ENCODE data around the gene CCNY.

DNA sequence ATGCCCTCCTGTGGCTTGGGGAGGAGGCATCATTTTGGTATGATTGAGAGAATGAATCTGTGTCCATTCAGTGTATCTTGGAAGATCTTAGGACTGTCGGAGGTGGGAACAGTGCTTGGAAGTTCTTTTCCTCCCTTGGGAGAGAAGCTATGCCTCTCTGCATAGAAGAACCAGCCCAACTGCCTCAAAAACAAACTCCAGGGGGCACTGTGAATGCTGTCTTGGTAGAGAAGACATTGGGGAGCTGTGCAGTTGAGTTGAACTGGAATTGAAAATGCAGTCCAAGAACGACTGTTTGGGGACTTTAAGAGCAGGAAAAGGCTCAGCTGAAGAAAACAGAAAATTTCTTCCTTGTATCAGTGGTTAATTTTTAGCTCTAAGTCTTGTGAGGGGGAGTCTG lies 263.9 kb downstream of the CCNY start:
- TF ChIP-seq, protein P1, sequence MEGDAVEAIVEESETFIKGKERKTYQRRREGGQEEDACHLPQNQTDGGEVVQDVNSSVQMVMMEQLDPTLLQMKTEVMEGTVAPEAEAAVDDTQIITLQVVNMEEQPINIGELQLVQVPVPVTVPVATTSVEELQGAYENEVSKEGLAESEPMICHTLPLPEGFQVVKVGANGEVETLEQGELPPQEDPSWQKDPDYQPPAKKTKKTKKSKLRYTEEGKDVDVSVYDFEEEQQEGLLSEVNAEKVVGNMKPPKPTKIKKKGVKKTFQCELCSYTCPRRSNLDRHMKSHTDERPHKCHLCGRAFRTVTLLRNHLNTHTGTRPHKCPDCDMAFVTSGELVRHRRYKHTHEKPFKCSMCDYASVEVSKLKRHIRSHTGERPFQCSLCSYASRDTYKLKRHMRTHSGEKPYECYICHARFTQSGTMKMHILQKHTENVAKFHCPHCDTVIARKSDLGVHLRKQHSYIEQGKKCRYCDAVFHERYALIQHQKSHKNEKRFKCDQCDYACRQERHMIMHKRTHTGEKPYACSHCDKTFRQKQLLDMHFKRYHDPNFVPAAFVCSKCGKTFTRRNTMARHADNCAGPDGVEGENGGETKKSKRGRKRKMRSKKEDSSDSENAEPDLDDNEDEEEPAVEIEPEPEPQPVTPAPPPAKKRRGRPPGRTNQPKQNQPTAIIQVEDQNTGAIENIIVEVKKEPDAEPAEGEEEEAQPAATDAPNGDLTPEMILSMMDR (IDR thresholded peaks at IDR 0.05; ENCODE audit: low read length): no peak
- no peak for TF ChIP-seq EZH2 (optimal IDR thresholded peaks at IDR 0.05; ENCODE audit: low read depth, low read length)
- no peak for TF ChIP-seq EZH2phosphoT487 (IDR thresholded peaks at IDR 0.05; ENCODE audit: low read length)

Data from MM.1S (cell line).